GM19395 (cell line): ENCODE measurements around the gene RNF125.
"Not testable (repeated sequence)": the region's sequence is repeated elsewhere in the genome, so short reads cannot be mapped to it uniquely, and the experiment has no call there.

Experiments used
- ATAC-seq: cut with Tn5 transposase; IDR thresholded peaks from one replicate; pipeline ENCODE4 v1.9.1; 2021; ENCODE audit warnings: mild to moderate bottlenecking, moderate library complexity; ENCODE audit not compliant: unreplicated experiment

RNF125 gene

DNA sequence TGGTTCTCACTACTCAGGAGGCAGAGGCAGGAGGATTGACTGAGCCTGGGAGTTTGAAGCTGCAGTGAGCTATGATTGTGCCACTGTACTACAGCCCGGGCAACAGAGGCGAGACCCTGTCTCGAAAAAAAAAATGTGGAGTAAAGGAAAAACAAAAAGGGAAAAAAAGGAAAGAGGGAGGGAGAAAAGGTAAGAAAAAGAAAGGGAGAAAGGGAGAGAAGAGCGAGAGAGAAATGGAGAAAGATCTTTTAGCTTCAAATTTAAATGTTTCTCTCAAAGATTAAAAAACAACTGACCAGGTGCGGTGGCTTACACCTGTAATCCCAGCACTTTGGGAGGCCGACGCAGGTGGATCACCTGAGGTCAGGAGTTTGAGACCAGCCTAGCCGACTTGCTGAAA, 65.2 kb downstream of the RNF125 start:
- no peak for ATAC-seq

DNA sequence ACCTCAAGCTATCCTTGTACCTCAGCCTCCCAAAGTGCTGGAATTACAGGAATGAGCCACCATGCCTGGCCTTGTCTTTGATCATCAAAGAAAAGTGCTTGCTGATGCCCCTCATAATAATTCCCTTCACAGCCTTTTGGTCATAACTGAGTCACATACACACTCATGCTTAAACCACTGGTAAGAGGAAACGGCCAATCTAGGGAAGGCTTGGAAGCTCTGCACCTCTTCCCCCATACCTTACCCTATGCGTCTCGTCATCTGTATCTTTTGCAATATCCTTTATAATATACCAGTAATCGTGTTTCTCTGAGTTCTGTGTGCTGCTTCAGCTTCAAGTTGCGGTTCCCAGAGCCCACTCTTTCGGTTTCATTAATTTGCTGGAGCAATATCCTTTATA, 68.3 kb downstream of the RNF125 start:
- ATAC-seq = no peak

DNA sequence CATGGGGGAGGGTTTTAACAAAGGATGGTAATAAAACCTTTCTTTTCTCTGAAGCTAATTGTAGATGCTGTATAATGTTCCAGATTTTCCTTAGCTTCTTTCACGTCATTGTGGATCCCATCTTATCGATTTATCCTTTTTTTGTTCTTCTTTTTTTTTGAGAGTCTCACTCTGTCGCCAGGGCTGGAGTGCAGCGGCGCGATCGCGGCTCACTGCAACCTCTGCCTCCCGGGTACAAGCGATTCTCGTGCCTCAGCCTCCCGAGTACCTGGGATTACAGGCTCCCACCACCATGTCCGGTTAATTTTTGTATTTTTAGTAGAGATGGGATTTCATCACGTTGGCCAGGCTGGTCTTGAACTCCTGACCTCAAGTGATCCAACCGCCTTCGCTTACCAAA, 72.2 kb downstream of the RNF125 start:
- not testable (repeated sequence) for ATAC-seq

DNA sequence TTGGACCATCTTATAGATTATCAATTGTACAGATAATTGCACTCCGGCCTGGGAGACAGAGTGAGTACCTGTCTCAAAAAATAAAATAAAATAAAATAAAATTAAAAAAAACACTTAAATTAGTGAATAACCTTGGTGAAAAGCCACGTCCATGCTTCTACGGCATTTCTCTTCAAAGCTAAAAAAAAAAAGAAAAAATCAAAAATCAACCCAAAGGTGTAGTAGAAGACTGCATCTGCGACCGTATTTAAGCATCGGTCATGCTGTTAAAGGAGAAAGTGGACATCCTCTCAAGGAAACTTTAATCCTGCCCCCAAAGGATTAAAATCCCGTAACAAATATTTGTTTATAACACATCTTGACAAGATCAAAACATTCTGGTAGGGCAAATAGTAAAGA, 72.7 kb downstream of the RNF125 start:
- no peak for ATAC-seq

DNA sequence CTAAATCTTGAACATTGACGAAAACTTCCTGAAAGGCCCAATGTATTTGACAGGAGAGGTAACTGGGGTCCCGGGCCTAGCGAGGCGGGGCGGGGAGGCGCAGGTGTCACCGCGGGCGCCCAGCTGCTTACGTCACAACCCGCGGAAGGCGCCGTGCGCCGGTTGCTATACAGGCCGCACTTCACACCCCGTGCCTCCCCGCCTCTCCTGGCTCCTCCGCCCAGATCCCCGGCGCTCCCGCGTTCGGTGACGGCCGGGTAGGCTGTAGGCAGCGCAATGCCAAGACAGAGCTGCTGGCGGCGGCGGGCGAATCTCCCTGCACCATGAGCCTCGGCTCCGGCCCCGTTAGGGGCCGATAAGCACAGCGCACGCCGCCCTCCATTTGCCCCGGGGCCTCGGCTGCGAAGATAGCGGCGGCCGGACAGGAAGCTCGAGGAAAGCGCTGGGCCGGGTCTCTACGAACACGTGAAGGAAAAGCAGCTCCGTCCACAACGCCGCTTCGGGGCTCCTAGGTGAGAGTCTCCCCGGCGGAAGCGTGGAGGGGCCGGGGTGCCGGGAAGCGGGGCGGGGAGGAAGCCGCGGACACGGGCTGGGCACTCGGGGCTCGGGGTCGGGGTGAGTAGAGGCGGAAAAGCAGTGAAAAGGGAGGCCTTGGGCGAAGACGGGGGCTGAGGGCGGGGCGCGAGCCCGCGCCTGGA, 73.2 kb downstream of the RNF125 start, which contains the start of gene RNF138:
Gene RNF138, plus strand, starts transcription at position 151 of the 698 bp plus-strand sequence. CDS start 903 bp downstream, outside the sequence.
- peak; percentile 66 for ATAC-seq

DNA sequence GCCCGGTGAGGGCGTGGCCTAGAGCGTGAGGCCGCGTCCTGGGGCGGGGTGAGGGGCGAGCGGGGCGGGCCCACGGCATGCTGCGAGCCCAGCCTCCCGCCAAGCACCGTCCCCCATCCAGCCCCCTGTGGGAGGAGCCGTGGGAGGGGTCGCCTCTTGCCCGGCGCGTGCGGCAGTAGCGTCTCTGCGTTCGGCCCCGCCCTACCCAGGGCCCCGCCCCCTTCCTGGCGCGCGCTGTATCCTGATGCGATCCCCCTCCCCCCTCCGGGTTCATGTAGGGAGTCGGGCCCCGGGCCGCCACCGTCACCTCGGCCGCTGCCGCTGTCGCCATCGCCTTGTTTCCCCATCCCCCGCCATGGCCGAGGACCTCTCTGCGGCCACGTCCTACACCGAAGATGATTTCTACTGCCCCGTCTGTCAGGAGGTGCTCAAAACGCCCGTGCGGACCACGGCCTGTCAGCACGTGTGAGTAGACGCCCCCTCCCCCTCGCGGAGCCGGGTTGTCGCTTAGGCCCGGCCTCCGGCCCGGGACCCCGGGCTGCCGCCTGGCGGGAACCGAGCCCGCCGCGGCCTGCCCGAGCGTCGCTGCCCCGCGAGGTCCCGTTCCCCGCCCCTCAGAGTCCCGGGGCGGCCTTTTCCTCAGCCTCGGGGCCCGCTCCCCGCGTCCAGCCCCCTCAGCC, 73.9 kb downstream of the RNF125 start:
- ATAC-seq = peak; percentile 74

DNA sequence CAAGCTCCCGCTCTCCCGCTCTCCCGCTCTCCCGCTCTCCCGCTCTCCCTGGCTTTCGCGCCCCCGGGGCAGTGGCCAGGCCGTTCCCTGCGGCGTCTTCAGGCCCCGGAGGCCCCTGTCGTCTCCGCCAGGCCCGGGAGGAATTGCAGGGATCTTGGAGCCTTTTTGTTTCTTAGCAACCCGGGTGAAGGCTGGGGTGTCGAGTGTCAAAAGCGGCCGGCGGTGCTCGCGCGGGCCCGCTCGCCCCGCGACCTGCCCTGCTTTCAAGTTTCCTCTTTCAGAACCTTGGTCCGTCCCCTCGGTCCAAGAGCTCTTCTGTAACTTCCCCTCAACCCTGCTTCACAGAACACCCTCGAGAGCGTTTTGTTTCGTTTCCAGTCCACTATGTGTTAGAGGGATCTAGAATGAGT, 74.5 kb downstream of the RNF125 start:
- peak; percentile 40 for ATAC-seq

DNA sequence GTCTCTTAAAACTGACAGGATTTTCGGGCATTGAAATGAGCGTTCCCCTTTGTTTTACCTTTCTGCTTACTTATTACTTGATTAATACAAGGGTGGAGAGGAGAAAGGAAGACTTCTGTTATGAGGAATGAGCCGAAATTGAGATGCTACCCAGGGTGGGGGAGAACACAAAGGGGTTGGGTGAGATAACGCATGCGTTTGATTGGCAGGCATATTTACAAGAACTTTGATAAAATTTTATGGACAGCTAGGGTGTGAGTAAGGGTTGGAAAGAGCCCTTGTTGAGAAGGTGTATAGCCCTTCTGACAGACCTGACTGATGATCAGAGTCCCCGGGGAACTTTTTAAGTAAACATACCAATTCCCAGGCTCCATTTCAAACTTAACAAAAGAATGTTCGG, 74.9 kb downstream of the RNF125 start:
- peak; percentile 1 for ATAC-seq

DNA sequence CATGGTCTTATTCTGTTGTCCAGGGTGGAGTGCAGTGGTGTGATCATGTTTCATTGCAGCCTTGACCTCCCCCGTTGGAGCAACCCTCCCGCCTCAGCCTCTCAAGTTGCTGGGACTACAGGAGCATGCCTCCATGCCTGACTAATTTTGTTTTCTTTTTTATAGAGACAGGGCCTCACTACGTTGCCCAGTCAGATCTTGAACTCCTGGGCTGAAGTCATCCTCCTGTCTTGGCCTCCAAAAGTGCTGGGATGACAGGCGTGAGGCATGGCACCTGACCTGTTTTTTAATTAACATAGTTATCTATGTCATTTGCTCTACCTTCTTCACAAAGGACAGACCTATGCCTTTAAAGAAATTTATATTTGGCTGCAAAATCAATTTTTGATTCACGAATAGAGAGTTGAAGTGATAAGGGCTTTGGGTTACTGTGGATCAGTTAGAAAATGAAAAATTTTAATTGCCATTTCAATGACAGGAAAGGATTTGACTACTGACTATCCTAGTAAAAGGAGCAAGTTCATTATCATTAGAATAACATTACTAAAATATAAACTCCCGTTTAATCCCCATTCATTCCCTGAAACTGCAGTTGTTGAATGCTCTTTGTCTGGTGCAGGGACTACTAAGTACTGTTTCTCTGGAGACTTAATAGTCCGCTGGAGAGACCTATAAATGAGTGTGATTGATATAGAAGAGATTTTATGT, 76.7 kb downstream of the RNF125 start:
- no peak for ATAC-seq

DNA sequence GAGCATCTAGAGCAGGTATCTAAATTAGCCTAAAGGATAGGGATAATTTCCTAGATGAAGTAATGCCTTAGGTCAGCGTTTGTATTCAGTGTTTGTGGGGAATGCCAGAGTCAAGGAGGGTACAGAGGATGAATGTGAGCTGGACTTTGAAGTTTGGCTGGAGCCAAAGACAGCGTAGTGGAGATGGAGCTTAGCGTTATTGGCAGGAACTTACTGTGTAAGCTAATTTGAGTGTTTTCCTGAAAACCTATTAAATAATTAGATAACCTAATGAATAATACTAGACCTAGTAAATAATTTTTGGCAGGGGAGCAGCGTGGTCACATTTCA, 77.2 kb downstream of the RNF125 start:
- ATAC-seq = no peak

DNA sequence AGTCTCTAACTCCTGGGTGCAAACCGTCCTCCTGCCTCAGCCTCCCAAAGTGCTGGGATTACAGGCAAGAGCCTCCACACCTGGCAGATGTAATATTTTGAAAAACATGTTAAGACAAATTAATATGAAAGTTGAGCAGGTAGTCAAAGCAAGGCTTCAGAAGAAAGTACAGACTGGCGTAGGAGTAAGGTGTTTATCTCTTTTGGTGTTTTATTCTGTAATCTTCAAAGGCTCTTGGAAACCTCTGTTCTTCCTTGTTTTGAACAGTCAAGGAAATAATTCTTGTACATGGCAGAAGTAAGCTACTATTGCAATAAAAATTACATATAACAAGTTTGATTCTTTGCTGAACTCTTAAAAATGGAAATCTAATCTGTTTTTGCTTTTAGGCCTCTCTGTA, 78.3 kb downstream of the RNF125 start:
- no peak for ATAC-seq

DNA sequence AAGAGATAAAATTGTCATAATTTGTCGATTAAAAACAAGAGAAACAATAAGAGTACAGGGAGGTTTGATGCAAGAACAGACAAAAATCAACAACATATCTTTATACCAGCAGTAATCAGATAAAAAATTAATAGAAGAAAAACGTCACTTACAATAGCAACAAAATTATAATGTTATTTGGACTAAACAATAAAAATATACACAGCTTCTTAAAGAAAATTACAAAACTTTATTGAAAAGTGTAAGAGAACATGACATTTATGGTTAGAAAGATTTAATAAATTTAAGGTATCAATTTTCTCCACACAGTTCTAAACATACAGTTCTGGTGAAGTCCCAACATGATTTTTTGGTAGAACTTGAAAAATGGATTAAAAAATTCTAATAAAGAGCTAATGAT, 85.9 kb downstream of the RNF125 start:
- no peak for ATAC-seq

DNA sequence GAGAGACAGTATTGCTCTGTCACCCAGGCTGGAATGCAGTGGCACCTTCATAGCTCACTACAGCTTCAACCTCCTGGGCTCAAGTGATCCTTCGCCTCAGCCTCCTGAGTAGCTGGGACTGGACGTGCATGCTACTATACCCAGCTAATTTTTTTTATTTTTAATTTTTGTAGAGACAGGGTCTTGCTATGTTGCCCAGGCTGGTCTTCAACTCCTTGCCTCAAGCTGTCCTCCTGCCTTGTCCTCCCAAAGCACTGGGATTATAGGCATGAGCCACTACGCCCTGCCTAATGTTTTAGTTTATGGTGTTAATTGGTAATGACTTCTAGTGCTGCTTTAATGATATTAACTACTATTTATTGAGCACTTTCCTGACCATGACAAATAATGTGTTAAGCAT, 91.4 kb downstream of the RNF125 start:
- no peak for ATAC-seq

DNA sequence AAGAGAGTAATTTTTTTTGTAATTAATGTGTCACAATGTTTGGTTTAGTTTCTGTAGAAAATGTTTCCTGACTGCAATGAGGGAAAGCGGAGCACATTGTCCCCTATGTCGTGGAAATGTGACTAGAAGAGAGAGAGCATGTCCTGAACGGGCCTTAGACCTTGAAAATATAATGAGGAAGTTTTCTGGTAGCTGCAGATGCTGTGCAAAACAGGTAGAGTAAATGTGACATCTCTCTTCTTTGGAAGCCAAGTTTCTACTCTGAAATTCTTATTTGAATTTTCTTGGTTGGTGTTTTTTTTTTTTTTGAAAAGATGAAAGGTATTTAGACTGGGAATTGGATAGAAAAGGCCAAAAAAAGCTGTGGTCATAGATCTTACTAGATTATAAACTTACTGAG, 93.1 kb downstream of the RNF125 start:
- no peak for ATAC-seq

DNA sequence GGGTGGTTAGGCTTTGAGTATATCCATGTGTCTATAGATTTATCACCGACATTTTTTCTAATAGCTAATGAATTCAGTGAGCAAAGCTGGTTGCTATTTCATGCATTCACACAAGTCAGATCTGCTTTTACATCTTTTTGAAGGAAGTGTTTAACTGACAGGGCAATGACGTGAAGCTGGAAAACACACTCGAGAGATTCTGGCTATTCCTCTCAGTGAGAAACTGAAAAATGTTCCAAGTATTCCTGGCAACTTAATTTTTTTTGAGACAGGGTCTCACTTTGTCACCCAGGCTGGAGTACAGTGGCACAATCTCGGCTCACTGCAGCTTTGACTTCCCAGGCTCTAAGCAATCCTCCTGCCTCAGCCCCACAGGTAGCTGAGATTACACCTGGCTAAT, 94.2 kb downstream of the RNF125 start:
- ATAC-seq = no peak

DNA sequence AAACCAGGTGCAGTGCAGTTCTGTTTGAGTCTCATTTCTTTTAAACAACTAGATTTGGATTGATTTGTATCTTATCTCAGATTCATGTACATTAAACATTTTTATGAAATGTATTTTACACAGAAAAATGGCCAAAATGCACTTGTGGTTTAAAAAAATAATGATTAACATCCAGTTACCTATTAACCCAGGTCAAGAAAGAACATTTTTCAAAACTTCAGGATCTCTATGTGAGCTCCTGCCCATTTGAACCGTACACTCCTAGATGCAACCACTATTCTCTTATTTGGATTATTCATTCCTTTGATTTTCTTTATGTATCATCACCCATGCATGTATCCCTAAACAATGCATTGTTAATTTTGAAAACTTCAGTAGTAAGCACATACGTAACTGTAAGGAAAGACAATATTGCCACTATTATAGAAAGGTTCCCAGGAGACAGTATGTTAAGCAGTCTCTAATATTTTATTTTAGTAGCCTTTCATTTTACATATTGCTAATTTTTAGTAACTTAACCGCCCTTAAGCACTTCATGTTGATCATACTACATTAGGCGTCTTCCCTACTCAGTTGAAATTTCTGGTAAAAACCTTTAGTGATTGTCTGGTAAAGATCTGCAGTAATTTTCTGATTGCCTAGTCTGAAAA, 95.8 kb downstream of the RNF125 start:
- no peak for ATAC-seq

DNA sequence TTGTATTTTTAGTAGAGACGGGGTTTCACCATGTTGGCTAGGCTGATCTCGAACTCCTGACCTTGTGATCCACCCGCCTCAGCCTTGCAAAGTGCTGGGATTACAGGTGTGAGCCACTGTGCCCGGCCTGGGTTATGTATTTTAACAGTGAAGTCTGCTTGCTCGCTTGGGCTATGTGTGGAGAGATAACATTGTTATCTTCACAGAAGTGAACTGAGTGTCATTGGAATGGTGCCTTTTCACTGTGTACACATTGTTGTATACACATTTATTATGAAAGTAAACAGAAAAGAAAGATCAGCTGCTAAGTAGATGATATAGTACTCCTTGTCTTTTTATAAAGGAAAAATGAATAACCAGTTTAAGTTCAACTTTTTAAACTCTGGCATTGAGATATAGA, 103.4 kb downstream of the RNF125 start:
- ATAC-seq = no peak
